ENCODE data around the gene SLC6A11.

Gene SLC6A11

GRCh38 chr3:10816019-10816862 lies at the start of gene SLC6A11:
SLC6A11 (plus strand) TSS chr3:10816228; CDS start chr3:10816266, 38 bp downstream.
- no peak for DNase-seq

- DNase-seq = no peak
Measured at GRCh38 chr3:10768708-10769394, 47.2 kb upstream of the SLC6A11 start.

DNA sequence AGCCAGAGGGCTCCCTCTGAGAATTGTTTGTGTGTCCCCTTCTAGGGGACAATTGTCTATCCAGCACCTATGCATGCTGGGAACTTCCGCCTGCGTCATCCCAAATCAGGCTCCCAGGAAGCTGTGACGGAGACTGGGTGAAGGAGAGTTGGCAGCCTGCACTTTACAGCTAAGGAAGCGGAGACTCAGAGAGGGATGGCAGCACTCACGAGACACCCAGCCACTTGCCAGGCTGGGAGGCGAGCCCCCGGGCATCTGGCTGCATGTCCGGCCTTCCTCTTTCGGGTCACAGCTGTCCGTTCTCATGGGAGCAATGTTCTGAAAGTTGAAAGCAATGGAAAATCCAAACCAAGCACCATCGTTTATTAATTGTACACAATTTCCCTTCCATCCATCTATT lies 45.5 kb upstream of the SLC6A11 start:
- DNase-seq = no peak

DNA sequence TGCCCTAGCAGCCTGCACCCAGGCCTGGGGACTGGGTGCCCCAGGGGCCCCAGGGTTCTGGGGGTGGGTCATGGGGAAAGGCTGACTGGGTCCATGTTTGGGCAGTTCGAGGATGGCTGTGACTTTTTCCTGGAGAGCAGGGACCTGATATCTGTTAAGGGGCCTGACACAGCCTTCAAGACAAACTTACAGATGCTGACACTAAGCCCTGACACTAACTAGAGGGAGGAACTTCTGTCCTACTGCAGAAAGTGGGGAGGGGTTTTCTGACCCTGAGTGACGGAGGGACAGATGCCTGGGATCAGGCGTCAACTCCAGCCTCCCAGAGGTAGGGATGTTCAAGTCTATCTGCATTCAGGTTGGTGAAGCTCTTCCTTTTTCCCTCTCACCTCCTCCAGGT lies 45.0 kb upstream of the SLC6A11 start:
- no peak for DNase-seq

- no peak for DNase-seq
Measured at GRCh38 chr3:10771486-10772270, 44.4 kb upstream of the SLC6A11 start.

DNA sequence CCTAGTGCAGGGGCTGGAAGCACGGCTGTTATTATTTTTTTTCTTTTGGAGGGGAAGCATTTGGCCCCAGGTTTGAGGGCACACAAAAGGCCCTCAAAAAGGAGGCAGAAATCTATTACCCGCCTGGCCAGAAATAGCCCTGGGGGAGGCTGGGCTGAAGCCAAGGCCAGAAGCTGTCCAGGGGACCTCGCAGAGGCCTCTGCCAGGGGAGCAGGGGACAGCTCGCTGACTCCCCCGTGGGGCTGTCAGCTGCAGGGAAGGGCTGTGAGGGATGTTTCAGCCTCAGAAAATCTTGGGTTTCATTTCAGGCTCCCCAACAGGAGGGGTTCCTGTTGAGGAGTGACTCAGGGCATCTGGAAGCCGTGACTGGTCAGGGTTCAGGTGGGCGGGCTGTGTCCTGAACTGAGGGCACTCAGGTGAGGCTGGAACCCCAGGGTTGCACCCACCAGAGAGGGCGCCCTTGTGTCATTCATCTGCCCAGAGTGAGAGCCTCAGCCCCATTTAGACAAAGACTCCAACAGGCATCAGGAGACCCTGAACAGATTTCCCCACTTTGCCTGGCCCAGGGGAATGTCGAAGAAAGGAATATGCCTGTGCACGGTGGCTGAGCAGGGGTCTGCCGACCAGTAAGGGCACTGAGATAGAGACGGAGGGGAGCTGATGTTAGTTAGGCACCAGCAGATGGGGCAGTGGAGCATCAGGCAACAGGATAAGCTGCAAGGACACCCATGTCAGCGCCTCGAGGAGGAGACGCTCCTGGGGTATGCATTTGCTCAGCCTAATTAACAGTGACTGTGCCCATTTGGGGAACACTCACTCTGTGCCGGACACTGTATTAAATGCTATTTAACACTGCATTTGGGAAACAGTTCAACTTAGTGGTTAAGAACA lies 43.5 kb upstream of the SLC6A11 start:
- peak in 1 of 2 experiments; percentile 19 for DNase-seq

DNA sequence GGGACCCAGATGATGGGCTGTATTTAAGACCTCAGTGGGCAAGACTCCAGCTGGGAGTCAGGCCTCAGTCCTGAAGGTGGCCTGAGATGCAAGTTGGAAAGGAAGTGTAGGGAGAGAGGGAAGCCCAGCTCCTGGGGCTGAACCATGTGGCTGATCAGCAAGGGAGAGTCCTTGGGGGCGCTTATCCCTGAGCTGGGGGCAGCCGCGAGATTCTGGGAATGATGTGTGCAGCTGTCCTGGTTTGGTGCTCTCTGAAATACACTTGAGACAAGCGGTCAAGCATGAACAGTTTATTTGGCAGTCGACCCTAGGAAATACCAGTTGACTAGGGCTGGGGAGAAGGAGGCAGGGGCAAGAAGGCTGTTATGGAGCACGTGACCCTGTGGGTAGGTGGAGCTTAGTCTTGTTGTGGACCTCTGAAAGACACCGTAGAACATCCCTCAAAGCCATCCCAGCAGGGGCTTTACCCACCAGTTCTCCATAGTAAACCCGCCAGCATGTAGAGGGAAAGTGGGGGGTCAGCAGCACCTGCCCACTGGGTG lies 41.8 kb upstream of the SLC6A11 start:
- no peak for DNase-seq

- DNase-seq = no peak
Measured at GRCh38 chr3:10774825-10775224, 41.2 kb upstream of the SLC6A11 start.

GRCh38 chr3:10775259-10775658 lies 40.8 kb upstream of the SLC6A11 start:
- no peak for DNase-seq

DNA sequence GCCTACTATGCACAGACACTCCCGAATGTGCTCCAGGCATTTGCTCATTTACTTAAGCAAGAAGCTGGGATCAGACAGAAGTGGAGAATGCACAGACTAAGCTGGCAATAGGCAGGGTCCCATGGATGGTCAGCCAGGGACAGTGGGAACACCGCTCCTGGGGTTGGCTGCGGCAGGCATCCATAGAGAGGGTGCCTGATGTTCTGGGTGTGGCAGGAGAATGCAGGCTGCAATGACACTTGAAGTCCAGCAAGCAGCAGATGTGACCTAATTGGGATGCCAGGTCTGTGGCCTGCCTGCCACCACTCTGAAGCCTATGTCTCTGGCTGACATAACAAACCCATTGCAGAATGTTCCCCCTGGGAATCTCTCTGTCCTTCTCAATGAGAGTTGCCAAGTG lies 40.2 kb upstream of the SLC6A11 start:
- DNase-seq = no peak

DNA sequence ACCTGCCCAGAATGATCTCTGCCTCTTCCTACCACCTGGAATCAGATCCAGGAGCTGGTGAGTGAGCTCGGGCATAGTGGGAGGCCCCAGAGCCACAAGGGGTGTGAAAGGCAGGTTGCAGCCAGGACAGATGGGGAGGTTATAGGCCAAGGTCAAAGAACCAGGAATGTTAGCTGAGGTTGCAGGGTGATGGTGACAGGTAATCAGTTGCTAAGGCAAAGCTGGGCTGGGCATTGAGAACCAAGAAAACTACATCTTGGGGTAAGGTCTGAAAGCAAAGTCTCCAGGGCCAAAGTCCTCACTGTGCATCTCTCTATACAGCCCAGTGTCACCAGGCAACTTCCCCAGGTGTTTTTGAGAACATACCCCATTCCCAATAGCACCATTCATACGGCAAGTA lies 38.4 kb upstream of the SLC6A11 start:
- no peak for DNase-seq

- DNase-seq = no peak
Measured at GRCh38 chr3:10778492-10779292, 37.3 kb upstream of the SLC6A11 start.

DNA sequence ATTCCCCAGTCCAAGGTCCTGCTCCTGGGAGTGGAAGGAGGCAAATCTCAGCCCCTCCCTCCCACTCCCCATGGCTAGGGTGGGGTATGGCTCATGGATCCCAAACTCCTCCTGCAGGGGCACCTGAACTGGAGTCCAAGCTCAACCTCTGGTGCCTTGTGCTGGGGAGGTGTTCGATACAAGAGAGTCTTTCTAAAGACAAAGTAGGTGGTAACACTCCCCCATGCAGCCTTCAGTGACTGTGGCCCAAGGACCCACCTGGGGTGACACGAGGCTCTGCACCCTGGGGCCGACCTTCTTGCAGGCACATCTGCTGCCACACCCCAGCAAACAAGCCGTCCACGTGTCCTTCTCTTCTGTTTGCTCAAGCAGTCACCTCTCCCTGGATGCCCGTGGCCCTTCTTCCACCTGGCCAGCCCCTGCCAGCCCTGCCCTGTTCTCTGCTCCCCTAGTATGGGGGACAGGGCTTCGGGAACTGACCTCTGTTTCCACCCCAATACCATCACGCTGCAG lies 36.7 kb upstream of the SLC6A11 start:
- DNase-seq = no peak

DNA sequence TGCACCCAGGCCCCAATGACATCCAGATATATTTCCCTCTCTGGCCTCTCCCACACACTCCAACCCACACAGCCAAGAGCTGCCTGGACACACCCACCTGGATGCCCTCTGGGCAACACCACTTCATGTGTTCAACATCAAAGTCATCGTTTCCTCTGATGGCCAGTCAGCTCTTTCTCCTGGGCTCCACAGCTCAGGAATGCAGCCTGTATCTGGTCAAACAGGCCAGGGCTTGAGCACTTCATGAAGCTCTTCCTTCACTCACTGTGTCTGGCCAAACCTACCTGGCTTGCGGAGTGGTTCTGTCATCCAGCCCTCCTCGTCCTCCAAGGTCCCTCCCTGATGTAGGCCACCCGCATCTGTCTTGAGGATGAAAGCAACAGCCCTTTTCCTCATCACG lies 35.8 kb upstream of the SLC6A11 start:
- no peak for DNase-seq

DNA sequence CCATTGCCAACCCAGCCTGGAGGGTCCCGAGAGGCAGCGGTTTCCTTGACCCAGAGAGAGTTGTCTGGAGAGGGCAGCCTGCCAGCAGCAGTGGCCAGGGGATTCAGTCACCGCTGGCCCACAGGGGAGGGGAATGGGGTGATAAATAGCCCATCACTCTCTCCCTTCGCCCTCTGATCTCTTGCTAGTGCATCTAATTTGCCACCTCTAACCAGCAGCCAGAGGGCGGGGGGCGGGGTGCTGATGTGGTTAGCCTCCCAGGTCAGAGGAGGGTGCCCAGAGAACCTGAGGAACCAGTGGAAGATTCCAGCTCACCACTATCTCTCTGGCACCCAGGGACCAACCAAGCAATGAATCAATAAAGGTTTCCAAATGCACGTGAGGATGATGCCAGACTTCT lies 35.1 kb upstream of the SLC6A11 start:
- DNase-seq = no peak

DNA sequence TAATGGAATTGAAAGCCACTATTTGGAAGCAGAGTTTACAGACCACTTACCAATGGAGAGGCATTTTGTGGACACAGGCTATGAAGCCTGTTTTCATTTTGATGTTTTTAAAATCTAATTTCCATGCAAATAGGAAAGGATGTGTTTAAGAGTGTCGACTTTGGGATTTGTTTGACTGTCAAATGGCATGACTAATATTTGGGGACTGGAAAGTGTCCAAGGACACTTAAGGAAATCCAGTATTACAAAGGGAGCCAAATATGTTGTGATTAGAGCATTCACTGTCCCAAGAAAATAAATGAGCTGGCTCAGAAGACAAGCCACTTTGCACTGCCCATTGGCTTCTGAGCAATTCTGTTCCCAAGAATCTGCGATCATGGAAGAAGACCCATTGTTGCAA lies 34.0 kb upstream of the SLC6A11 start:
- no peak for DNase-seq

DNA sequence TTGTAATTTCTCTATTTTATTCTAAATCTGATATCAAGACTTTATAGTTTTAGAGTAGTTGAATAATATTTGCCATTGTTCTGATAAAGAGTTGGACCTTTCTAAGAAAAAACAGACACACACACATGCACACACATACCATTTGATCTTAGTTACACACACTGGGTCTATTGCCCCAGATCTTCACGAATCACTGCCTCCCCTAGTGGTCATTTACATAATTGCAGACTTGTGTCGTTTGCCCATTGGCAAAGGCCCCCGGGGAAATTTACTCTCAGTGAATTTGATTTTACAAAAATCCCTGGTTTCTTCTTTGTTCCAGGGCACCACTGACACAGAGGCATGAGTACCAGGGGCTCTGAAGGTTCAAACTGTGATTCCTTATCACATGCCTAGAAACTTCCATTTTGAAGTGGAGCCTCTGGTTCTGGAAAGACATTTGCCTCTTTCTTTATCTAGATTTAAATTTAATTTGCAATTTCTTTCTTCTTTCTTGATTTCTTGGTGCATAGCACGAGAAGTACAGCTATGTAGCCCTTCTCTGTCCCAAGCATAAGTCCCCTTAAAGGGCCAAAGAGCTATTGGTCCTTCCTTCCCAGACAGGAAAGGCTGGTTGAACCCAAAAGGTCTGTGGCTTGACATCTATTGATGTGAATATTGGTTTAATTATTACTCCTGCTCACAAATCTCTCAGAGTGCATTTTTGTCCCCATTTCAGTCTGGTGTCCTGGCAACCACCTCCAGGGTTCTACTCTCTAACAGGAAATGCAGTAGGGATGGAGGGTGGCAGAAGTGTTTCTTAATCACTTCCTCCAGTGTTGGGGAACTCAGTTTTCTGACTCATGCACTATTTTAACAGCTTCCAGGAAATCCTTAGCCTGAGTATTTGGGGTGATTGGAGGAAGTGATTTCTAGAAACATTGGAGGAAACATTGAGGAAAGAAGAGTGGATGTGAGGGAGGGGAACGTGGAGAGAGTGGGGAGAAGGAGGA lies 32.4 kb upstream of the SLC6A11 start:
- peak; percentile 51 to 62 for DNase-seq

DNA sequence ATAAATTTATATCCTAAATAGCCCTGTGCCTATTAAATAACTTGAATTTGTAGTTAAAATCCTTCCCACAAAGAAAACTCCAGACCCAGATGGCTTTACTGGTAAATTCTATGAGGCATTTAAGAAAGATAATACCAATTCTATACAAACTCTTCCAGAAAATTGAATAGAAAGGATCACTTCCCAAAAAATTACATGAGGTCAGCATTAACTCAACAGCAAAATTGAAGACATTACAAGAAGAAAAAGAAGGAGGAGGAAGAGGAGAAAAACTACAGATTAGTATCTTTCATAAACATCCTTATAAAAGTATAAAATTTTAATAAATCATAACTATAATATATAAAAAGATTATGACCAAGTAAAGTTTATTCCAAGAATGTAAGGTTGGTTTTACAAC lies 29.4 kb upstream of the SLC6A11 start:
- DNase-seq = no peak

GRCh38 chr3:10788451-10788850 lies 27.6 kb upstream of the SLC6A11 start:
- no peak for DNase-seq

DNA sequence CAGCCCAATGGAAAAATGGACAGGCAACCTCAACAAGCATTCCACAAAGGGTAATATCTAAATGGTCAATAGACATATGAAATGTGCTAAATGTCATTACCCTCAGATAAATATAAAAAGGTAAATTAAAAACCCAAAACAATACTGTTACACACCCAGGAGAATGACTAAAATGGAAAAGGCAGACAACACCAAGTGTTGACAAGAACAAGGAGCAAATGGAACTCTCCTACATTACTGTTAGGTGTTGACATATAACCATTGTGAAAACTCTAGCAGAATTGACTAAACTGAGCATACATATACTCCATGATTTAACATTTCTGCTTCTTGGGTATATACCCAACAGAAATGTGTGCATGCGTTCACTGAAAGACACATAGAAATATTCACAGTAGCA lies 25.3 kb upstream of the SLC6A11 start:
- DNase-seq = no peak

Data from AML-193 (cell line).